Activated CD8-positive, alpha-beta memory T cell treated with anti-CD3 and anti-CD28 coated beads, Interleukin-2, amount 50 U/mL, for 1 hour (primary cell): ENCODE data around the gene DYSF.

Experiments
- DNase-seq: peaks from one replicate; pipeline ENCODE4 v3.0.0-alpha.2; 2020; ENCODE audit errors: extremely low read depth

Gene DYSF

GRCh38 chr2:71552861-71553301, 99.5 kb downstream of the DYSF start:
- no peak for DNase-seq

- no peak for DNase-seq
These were observed 100.8 kb downstream of the DYSF start for GRCh38 chr2:71554028-71554705.

GRCh38 chr2:71554706-71555056, 101.3 kb downstream of the DYSF start:
- no peak for DNase-seq

GRCh38 chr2:71555798-71556454, 102.6 kb downstream of the DYSF start:
- no peak for DNase-seq

- no peak for DNase-seq
These were observed 103.4 kb downstream of the DYSF start for GRCh38 chr2:71556692-71557250.

- no peak for DNase-seq
These were observed 104.0 kb downstream of the DYSF start for GRCh38 chr2:71557321-71557720.

- DNase-seq = no peak
These were observed 105.1 kb downstream of the DYSF start for GRCh38 chr2:71558300-71559051.

GRCh38 chr2:71559080-71559827, 105.9 kb downstream of the DYSF start:
- no peak for DNase-seq

- DNase-seq = no peak
These were observed 106.7 kb downstream of the DYSF start for GRCh38 chr2:71559828-71560637.

- DNase-seq = no peak
These were observed 107.3 kb downstream of the DYSF start for GRCh38 chr2:71560638-71561011.

GRCh38 chr2:71561441-71562267, 108.3 kb downstream of the DYSF start:
- no peak for DNase-seq

- DNase-seq = no peak
These were observed 109.2 kb downstream of the DYSF start for GRCh38 chr2:71562518-71562917.

- DNase-seq = no peak
These were observed 110.5 kb downstream of the DYSF start for GRCh38 chr2:71563872-71564271.

- DNase-seq = no peak
These were observed 111.0 kb downstream of the DYSF start for GRCh38 chr2:71564361-71564760.

- no peak for DNase-seq
These were observed 111.4 kb downstream of the DYSF start for GRCh38 chr2:71564790-71565189.

GRCh38 chr2:71566372-71566771, 113.0 kb downstream of the DYSF start:
- no peak for DNase-seq

GRCh38 chr2:71567625-71568024, 114.3 kb downstream of the DYSF start:
- DNase-seq = no peak

- DNase-seq = no peak
These were observed 114.7 kb downstream of the DYSF start for GRCh38 chr2:71568103-71568502.

- no peak for DNase-seq
These were observed 117.2 kb downstream of the DYSF start for GRCh38 chr2:71570511-71570910.

GRCh38 chr2:71570951-71571460, 117.6 kb downstream of the DYSF start:
- DNase-seq = no peak
